GM19023 (cell line): ENCODE results near the gene PCBD2.
"Not testable (repeated sequence)": the region's sequence is repeated elsewhere in the genome, so short reads cannot be mapped to it uniquely, and the experiment has no call there.

Source experiments
- ATAC-seq: cut with Tn5 transposase; IDR thresholded peaks from one replicate; pipeline ENCODE4 v1.9.1; 2021; ENCODE audit warnings: mild to moderate bottlenecking, moderate library complexity; ENCODE audit not compliant: unreplicated experiment

PCBD2 gene

GRCh38 chr5:134998068-134998467, 93.1 kb downstream of the PCBD2 start:
- not testable (repeated sequence) for ATAC-seq

- ATAC-seq = no peak
These were observed 99.4 kb downstream of the PCBD2 start for GRCh38 chr5:135004376-135004775.

GRCh38 chr5:135005076-135005475, 100.1 kb downstream of the PCBD2 start:
- no peak for ATAC-seq

- ATAC-seq = no peak
These were observed 102.4 kb downstream of the PCBD2 start for GRCh38 chr5:135007305-135007704.

GRCh38 chr5:135007749-135008363, 102.9 kb downstream of the PCBD2 start:
- no peak for ATAC-seq

- no peak for ATAC-seq
These were observed 103.6 kb downstream of the PCBD2 start for GRCh38 chr5:135008556-135008955.

- no peak for ATAC-seq
These were observed 104.2 kb downstream of the PCBD2 start for GRCh38 chr5:135008981-135009735.

GRCh38 chr5:135009736-135010501, 105.0 kb downstream of the PCBD2 start:
- ATAC-seq = no peak

- ATAC-seq = no peak
These were observed 105.8 kb downstream of the PCBD2 start for GRCh38 chr5:135010502-135011354.

- ATAC-seq = no peak
These were observed 106.6 kb downstream of the PCBD2 start for GRCh38 chr5:135011355-135012032.

GRCh38 chr5:135012033-135012588, 107.2 kb downstream of the PCBD2 start:
- ATAC-seq = no peak
